Measurements from ENCODE around the gene GAMT. TPM values are rescaled to one million over a fixed set of nuclear protein-coding genes. Genes with fewer than 3 reads are reported as not detected.

Gene GAMT
- total RNA-seq, 6 experiments from 2014 or later = 151 to 380 (median 221) TPM

DNA sequence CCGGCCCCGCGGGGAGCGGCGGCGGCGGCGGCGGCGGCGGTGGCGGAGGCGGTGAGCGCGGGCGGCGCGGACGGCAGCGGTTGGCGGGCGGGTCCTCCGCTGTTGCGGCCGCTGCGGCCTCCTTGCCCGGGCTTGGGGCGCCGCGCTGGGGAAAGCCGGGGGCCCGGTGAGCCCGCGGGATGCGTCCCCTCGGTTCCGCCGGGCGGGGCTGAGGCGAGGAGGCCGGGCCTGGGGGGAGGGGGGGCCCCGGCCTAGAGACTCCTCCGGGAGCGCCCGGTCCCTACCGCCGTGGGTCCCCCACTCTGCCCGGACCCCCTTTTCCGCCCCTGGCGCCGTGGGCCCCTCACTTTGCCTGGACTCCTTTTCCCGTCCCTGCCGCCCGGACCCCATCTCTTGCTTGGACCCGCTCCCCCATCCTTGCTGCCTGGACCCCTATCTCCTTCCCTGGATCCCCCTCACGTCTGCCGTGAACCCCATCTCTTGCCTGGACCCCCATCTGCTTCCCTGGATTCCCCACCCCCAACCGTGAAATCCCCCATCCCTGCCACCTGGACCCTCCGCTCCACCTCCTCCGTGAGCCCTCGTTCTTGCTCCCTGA, 46.3 kb downstream of the GAMT start:
- Histone ChIP-seq H3K36me3 (peaks cover 0 to 27% (median 11%) of the 10 kb centered on the region in 4 donors), H3K27ac (peak overlapping the region; percentile 77 to 99 (median 99)), H3K4me1 (peaks cover 0 to 11% (median 3%) of the 10 kb centered on the region in 4 donors), H3K9me3 (no peaks in the 10 kb centered on the region), H3K4me3 (peak overlapping the region; percentile 73 to 83 (median 82)), H3K27me3 (no peaks in the 10 kb centered on the region)
- intact Hi-C loops (cut with DNase I) = no loop called here
- DNase-seq = peak; percentile 44 to 69 (median 55)
- peak; percentile 15 to 39 (median 18) for ATAC-seq
- under 1% methylated on average over 9 of the region's 61 CpGs for WGBS (ENCODE audit: insufficient coverage, low coverage, low lambda C conversion rate, missing lambda C conversion rate)
- TF ChIP-seq CTCF (IDR thresholded peaks at IDR 0.05) (no peak), POLR2A (IDR thresholded peaks at IDR 0.05) (peak; percentile 31)

DNA sequence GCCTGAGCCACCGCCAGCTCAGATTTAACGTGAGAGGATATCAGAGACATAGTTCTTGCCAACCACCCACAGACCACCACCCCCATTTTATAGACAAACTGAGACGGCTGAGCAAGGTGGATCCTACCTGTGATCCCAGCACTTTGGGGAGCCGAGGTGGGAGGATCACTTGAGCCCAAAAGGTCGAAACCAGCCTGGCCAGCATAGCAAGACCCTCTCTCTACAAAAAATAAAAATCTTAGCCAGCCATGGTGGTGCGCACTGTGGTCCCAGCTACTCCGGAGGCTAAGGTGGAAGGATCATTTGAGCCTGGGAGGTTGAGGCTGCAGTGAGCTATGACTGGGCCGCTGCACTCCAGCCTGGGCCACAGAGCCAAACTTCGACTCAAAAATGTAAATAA, 48.2 kb downstream of the GAMT start:
- intact Hi-C loops (cut with DNase I) = no loop called here
- no peak overlapping the region for H3K27ac ChIP-seq
- WGBS (ENCODE audit: insufficient coverage, low coverage, low lambda C conversion rate, missing lambda C conversion rate) = 86% methylated on average over 7 of the region's 9 CpGs
- ATAC-seq (no peak), DNase-seq (peak in 1 of 3 donors; percentile 37)
- H3K4me1 ChIP-seq = peaks cover 0 to 11% (median 3%) of the 10 kb centered on the region in 4 donors
- no peaks in the 10 kb centered on the region for H3K27me3 ChIP-seq
- no peaks in the 10 kb centered on the region for H3K9me3 ChIP-seq
- H3K4me3 ChIP-seq = no peak overlapping the region
- no peak for TF ChIP-seq CTCF (IDR thresholded peaks at IDR 0.05)
- H3K36me3 ChIP-seq = peaks cover 0 to 14% (median 6%) of the 10 kb centered on the region in 4 donors

DNA sequence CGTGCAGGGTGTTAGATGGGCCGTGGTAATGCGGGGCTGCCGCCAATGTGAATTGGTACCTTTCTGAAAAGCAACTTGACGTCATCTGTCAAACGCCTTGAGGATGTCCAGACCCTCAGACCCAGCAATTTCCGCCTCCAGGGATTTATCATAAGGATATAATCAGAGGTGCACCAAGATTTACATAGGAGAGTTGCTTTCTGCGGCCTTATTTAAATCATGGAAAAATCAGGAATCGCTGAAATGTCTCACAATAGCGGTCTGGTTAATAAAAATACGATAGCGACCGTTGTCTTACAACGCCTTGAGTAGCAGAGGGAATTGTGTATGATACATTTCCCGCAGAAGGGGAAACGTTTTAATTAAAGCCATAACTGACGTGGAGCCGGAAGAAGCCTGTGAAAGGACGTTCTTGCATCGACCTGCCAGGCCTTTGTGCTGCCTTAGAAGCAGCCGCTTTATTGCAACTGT, 49.9 kb downstream of the GAMT start:
- DNase-seq (no peak), ATAC-seq (no peak)
- WGBS (ENCODE audit: insufficient coverage, low coverage, low lambda C conversion rate, missing lambda C conversion rate) = 78% methylated on average over 19 of the region's 21 CpGs
- Histone ChIP-seq H3K4me1 (peaks cover 0 to 7% (median under 1%) of the 10 kb centered on the region in 4 donors), H3K27ac (no peak overlapping the region), H3K4me3 (no peak overlapping the region), H3K36me3 (no peaks in the 10 kb centered on the region), H3K27me3 (no peaks in the 10 kb centered on the region), H3K9me3 (no peaks in the 10 kb centered on the region)
- TF ChIP-seq POLR2A (IDR thresholded peaks at IDR 0.05) (no peak), CTCF (IDR thresholded peaks at IDR 0.05) (no peak)
- intact Hi-C loops (cut with DNase I) = no loop called here

DNA sequence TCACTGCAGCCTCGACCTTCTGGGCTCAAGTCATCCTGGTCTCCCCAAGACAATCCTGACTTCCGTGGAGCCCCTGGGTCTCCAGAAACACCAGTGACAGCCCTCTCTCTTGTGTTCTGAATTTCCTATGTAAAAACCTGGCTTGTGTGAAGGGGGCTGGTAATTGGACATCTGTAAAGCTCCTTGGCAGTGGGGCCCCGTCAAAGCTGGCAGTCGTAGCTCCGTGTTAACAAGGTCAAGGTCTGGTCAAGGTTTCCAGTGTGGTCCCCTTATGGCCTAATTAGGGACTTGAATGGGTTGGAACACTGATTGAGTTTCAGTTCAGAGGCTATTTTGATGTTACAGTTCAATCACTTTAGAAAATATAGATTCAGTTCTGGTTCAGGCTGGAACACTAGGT, 50.5 kb downstream of the GAMT start:
- Histone ChIP-seq H3K27ac (no peak overlapping the region), H3K4me3 (no peak overlapping the region), H3K27me3 (no peaks in the 10 kb centered on the region), H3K4me1 (peaks cover 0 to 2% (median 0%) of the 10 kb centered on the region in 4 donors), H3K36me3 (no peaks in the 10 kb centered on the region), H3K9me3 (no peaks in the 10 kb centered on the region)
- TF ChIP-seq CTCF (IDR thresholded peaks at IDR 0.05) (no peak), POLR2A (IDR thresholded peaks at IDR 0.05) (no peak)
- intact Hi-C loops (cut with DNase I) = no loop called here
- WGBS (ENCODE audit: insufficient coverage, low coverage, low lambda C conversion rate, missing lambda C conversion rate) = 43% methylated on average over 5 of the region's 5 CpGs
- no peak for ATAC-seq
- DNase-seq = no peak
